Measurements from ENCODE around the gene EDA. TPM values are rescaled to one million over a fixed set of nuclear protein-coding genes. Genes with fewer than 3 reads are reported as not detected.

EDA gene
- total RNA-seq, 1 donor from 2014 or later, result 6.8 TPM

DNA sequence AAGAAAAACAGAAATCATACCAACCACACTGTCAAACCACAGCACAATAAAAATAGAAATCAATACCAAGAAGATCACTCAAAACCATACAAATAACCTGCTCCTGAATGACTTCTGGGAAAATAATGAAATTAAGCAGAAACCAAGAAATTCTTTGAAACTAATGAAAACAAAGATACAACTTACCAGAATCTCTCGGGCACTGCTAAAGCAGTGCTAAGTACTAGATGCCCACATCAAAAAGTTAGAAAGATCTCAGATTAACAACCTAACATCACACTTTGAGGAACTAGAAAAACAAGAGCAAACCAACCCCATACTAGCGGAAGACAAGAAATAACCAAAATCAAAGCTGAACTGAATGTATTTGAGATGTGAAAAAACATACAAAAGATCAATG lies 400.6 kb downstream of the EDA start:
- DNase-seq (ENCODE audit: low spot score), result no peak
- H3K27me3 Mint-ChIP-seq (ENCODE audit: insufficient read depth, low read depth), result no peaks in the 10 kb centered on the region
- Histone ChIP-seq H3K9ac (no peak overlapping the region), H3K27ac (no peak overlapping the region), H4K20me1 (ENCODE audit: low read depth) (no peaks in the 10 kb centered on the region), H2AFZ (replicated peaks) (no peak overlapping the region), H3K27me3 (no peaks in the 10 kb centered on the region), H3K79me2 (ENCODE audit: low read depth) (no peaks in the 10 kb centered on the region), H3K4me3 (no peak overlapping the region), H3K4me1 (no peaks in the 10 kb centered on the region), H3K4me2 (no peak overlapping the region), H3K36me3 (no peaks in the 10 kb centered on the region), H3K9me3 (ENCODE audit: low read depth) (peaks cover 7% of the 10 kb centered on the region), H3F3A (ENCODE audit: low read depth) (no peaks in the 10 kb centered on the region)
- H3K36me3 Mint-ChIP-seq, result no peaks in the 10 kb centered on the region
- no peak overlapping the region for H3K27ac Mint-ChIP-seq
- peaks cover 4% of the 10 kb centered on the region for H3K9me3 Mint-ChIP-seq
- H3K4me1 Mint-ChIP-seq, result no peaks in the 10 kb centered on the region
- H3K4me3 Mint-ChIP-seq, result no peak overlapping the region
- TF ChIP-seq EZH2phosphoT487 (IDR thresholded peaks at IDR 0.05) (no peak), EZH2 (IDR thresholded peaks at IDR 0.05) (no peak), CTCF (IDR thresholded peaks at IDR 0.05) (no peak)

GRCh38 chrX:70022616-70023015 lies 406.7 kb downstream of the EDA start:
- H3K27me3 ChIP-seq, result no peaks in the 10 kb centered on the region
- H3F3A ChIP-seq (ENCODE audit: low read depth), result no peaks in the 10 kb centered on the region
- H2AFZ ChIP-seq (replicated peaks), result no peak overlapping the region
- peaks cover 2% of the 10 kb centered on the region for H3K27me3 Mint-ChIP-seq (ENCODE audit: insufficient read depth, low read depth)
- no peaks in the 10 kb centered on the region for H4K20me1 ChIP-seq (ENCODE audit: low read depth)
- H3K4me2 ChIP-seq, result no peak overlapping the region
- no peak overlapping the region for H3K4me3 Mint-ChIP-seq
- peaks cover 6% of the 10 kb centered on the region for H3K9me3 Mint-ChIP-seq
- H3K9ac ChIP-seq, result no peak overlapping the region
- TF ChIP-seq CTCF (IDR thresholded peaks at IDR 0.05) (no peak), EZH2 (IDR thresholded peaks at IDR 0.05) (no peak), EZH2phosphoT487 (IDR thresholded peaks at IDR 0.05) (no peak)
- H3K27ac ChIP-seq, result no peak overlapping the region
- no peak for DNase-seq (ENCODE audit: low spot score)
- no peaks in the 10 kb centered on the region for H3K36me3 ChIP-seq
- H3K9me3 ChIP-seq (ENCODE audit: low read depth), result no peaks in the 10 kb centered on the region
- H3K4me3 ChIP-seq, result no peak overlapping the region
- no peaks in the 10 kb centered on the region for H3K4me1 Mint-ChIP-seq
- H3K27ac Mint-ChIP-seq, result no peak overlapping the region
- no peaks in the 10 kb centered on the region for H3K79me2 ChIP-seq (ENCODE audit: low read depth)
- H3K36me3 Mint-ChIP-seq, result no peaks in the 10 kb centered on the region
- no peaks in the 10 kb centered on the region for H3K4me1 ChIP-seq

GRCh38 chrX:70025464-70025863 lies 409.6 kb downstream of the EDA start:
- peaks cover 2% of the 10 kb centered on the region for H3K9me3 Mint-ChIP-seq
- TF ChIP-seq EZH2 (IDR thresholded peaks at IDR 0.05), result no peak
- no peak for TF ChIP-seq EZH2phosphoT487 (IDR thresholded peaks at IDR 0.05)
- no peak for TF ChIP-seq CTCF (IDR thresholded peaks at IDR 0.05)
- Histone ChIP-seq H3K27me3 (no peaks in the 10 kb centered on the region), H3K9me3 (ENCODE audit: low read depth) (no peaks in the 10 kb centered on the region), H3F3A (ENCODE audit: low read depth) (no peaks in the 10 kb centered on the region), H2AFZ (replicated peaks) (no peak overlapping the region), H3K9ac (no peak overlapping the region), H3K27ac (no peak overlapping the region), H3K4me1 (no peaks in the 10 kb centered on the region), H3K79me2 (ENCODE audit: low read depth) (no peaks in the 10 kb centered on the region), H3K4me2 (no peak overlapping the region), H3K4me3 (no peak overlapping the region), H4K20me1 (ENCODE audit: low read depth) (no peaks in the 10 kb centered on the region), H3K36me3 (no peaks in the 10 kb centered on the region)
- H3K4me3 Mint-ChIP-seq, result no peak overlapping the region
- DNase-seq (ENCODE audit: low spot score), result no peak
- peaks cover 7% of the 10 kb centered on the region for H3K27me3 Mint-ChIP-seq (ENCODE audit: insufficient read depth, low read depth)
- no peaks in the 10 kb centered on the region for H3K36me3 Mint-ChIP-seq
- H3K4me1 Mint-ChIP-seq, result no peaks in the 10 kb centered on the region
- H3K27ac Mint-ChIP-seq, result no peak overlapping the region
